NCI-H2029 (cell line): ENCODE results near the gene PMM2.

Experiments
- DNase-seq: peaks from one replicate; lab custom pipeline; 2025; lab: John Stamatoyannopoulos, UW

The PMM2 gene

DNA sequence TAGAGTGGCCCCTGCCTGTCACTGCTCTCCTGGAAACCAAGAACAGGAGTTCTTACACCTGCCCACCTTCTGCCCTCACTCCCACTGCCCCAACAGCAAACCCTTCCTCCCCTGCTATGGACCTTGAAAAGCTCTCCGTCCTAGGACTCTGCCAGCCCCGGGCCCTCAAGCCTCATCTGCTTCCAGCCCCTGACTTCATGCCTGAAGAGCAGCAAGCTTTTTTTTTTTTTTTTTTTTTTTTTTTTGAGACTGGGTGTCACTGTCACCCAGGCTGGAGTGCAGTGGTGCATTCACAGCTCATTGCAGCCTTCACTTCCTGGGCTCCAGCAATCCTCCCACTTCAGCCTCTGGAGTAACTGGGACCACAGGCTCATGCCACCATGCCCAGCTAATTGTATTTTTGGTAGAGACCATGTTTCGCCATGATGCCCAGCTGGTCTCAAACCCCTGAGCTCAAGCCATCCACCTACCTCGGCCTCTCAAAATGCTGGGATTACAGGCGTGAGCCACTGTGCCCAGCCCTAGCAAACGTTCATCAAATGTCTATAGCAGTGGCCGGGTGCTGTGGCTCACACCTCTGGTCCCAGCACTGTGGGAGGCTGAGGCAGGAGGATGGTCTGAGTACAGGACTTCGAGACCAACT, 54.2 kb downstream of the PMM2 start:
- DNase-seq: no peak

DNA sequence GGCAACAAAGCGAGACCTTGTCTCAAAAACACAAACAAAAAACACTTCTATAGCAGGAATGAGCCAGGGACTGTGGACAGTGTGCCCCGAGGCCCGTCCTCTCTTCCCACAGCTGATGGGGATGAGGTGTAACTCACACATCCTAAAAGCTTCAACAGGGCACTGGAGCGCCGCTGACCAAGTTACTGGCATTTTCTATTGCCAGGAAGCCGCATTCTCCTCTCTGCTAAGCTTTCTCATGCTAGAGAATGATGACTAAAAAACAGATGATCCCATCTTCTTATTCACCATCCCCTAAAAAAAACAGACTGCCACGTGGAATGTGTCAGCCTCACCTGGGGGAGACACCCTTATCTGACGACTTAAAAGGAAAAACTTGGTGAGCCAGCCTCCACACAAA, 54.9 kb downstream of the PMM2 start:
- no peak for DNase-seq

DNA sequence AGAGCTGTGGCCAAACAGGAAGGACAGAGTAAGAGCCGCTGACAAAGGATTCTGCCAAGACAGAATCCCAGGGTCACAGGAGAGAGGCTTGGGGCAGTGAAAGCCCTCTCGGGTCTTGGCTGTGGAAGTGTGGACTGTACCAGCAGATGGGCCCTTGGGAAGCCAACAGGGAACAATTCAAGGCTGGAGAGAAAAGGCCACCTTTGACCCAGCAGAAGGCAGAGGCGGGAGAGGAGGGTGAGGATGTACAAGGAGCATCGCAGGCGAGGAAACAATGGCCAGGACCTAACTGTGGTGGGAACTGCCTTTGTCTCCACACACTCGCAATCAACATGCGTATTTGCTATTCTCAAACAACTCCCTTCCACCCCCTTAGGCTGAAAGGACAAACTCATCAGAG, 55.5 kb downstream of the PMM2 start:
- DNase-seq: no peak

DNA sequence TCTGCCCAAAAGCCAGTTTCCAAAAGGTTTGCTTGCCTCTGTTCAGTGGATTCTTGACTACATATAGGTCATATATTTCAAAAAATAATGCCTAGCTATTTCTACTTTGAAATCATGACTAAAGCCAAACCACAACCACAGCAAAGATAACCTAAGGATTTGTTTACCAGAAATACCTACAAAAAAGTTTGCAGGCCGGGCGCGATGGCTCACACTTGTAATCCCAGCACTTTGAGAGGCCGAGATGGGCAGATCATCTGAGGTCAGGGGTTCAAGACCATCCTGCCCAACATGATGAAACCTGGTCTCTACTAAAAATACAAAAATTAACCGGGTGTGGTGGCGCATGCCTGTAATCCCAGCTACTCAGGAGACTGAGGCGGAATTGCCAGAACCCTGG, 56.0 kb downstream of the PMM2 start:
- DNase-seq: no peak

DNA sequence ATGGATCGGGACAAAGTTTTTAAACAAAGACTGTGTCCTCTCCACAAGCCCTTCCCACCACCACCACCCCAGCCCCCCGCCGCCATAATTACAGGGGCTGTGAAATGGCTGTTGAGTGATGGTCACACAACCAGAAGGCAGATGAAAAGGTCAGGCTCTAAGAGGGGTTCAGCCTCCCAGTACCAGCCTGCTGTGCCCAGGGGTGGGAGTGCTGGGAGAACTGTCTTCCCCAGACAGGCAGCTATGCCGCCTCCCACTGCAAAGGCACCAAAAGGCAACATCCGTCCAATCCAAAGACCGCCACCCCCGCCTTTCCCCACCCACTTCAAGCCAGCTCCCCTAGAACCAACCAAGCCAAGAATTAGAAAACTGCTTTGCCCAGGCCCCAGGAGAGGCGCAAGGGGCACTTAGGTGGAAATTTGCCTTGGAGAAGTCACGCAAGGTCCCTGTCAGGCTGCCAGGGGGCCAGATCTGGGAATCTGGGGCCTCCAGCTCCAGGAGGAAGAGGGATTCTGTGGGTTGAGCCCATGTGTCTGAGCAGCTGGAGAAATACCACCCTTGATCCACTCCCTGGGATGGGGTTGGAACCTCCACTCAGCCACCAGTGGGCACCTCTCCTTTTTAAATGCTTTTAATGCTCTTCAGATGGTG, 56.8 kb downstream of the PMM2 start:
- DNase-seq: no peak

DNA sequence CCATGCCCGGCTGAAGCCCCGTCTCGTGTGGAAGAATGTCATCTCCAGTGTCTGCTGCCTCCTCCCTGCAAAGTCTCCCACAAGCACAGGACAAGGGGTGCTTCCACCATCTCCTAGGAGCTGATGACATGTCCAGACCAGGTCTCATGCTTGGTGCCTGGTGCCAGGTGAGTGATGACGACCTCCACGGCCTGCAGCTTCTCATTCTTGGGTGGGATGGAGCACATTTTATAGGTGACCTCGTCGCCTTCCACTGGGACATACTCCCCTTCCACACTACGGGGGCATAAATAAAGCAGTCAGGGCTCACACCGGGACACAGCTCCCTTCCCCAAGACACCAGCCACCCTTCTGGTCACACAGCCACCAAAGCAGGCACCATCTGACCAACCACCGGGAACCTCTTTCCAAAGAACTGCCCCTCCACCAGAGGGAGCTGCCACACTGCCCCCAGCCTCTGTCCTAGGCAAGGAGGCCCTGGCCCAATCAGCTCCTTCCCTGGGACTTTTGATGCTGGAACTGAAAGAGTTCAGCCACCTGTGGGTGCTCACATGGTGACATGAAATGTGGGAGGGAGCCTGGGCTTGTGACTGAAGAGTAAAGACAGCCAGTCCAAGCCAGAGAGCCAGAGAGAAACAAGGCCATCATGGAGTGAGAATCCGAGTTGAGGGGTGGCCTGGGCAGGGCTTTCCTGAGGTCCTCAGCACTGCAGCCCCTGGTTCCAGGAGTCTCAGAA, 57.6 kb downstream of the PMM2 start:
- DNase-seq: no peak

DNA sequence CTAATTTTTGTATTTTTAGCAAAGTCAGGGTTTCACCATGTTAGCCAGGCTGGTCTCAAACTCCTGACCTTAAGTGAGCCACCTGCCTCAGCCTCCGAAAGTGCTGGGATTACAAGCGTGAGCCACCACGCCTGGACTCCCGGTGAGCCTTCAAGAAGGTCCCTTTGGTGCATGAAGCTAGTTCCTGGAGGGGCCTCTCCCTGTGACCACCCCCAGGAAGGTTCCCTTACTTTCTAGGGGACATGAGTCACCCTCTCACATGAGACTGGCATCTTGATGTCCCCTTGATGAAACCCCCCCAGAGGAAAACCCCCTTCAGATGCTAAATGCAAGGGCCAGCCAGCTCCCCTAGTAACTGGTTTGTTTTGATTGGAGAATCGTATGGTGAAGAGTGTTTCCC, 58.3 kb downstream of the PMM2 start:
- DNase-seq: no peak

DNA sequence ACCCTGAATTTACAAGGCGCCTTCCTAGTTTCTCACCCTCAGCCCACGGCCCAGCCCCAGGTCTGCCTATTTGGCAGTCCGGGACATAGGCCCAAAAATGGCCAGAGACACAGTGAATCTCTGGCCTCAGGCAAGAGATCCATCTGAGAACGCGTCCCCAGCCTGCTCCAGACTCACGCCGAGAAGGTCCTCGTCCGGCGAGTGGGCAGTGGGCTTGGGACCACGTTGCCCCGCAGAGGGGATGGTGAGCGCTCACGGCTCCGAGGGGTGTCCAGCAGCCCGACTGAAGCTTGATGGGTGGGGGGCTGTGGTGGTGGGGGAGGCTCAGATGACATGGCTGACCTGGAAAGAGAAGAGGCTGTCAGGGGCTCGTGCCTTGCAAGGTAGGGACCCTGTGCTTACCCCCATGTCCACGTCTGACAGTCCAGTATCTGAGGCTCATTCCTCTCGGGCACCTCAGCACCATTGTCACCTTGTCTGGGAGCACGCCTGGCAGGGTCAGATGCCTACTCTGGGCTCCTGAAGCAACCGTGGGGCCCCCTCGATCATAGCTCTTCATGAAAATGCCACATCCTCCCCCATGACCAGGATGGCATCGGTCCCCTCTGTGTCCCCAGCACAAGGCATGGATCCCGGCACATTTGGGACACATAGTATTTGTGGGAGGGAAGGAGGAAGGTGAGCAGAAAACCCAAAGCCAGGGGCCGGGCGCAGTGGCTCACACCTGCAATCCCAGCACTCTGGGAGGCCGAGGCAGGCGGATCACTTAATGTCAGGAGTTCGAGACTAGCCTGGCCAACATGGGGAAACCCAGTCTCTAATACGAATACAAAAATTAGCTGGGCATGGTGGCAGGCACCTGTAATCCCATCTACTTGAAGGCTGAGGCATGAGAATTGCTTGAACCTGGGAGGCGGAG, 61.6 kb downstream of the PMM2 start:
- no peak for DNase-seq

DNA sequence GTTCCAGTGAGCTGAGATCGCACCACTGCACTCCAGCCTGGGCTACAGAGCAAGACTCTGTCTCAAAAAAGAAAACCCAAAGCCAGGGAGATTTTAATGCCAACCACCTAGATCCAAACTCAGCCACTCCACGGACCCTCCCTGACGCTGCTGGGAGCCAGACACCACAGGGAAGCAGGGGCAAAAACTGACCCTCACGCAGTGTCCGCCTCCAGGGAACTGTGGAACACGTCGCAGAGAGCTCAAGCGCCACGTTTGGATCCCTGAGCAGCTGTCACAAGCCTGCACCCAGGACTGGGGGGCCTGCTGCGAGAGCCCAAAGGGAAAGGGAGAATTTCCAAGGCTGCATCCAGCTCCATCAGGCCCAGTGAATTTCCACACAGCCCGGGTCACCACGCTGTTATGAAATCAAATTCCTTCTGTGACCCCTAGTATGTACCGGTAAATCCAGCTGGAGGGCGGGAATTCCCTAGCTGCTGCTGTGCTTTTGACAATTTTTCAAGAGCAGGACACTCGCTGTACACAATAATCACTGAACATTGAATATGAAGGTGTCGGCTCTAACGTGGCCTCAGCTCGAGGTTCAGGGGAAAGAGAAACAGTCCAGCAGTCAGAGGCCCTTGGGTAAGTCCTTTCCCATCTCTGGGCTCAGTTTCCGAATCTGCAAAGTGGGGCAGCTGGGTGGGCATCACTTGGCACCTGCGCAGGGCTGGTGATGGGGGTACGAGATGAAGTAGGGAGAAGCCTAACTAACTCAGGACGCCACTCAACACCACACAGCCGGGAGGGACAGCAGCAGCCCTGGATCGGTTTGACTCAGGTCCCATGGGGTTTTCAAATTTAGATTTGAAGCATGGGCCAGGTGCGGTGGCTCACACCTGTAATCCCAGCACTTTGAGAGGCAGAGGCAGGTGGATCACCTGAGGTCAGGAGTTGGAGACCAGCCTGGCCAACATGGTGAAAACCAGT, 62.6 kb downstream of the PMM2 start:
- no peak for DNase-seq

DNA sequence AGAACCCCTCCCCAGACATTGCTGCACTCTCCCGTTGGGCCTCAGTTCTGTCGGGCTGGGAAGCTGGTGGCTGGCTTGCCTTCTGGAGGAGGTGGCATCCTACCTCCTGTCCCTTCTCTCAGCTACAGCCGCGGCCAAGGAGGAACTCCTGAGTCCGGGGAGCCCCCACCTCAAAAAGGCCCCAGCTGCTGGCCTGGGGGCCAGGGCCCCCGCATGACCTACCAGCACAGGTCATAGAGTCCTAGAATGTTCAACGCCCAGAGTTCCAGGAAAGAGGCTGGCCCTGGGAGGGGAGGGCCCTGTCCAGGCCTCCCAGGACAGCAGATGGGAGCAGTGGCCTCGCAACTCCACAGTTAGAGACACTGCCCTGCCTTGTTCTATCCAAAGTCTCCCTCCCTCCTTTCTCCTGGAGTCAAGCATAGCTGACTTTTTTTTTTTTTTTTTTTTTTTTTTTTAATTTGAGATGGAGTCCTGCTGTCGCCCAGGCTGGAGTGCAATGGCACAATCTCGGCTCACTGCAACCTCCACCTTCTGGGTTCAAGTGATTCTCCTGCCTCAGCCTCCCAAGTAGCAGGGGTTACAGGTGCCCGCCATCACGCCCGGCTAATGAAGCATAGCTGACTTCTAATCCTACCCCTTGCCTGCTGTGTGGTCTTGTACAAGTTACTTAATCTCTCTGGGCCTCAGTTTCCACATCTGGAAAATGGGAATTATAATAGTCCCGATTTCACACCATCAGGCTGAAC, 64.1 kb downstream of the PMM2 start:
- DNase-seq: no peak

DNA sequence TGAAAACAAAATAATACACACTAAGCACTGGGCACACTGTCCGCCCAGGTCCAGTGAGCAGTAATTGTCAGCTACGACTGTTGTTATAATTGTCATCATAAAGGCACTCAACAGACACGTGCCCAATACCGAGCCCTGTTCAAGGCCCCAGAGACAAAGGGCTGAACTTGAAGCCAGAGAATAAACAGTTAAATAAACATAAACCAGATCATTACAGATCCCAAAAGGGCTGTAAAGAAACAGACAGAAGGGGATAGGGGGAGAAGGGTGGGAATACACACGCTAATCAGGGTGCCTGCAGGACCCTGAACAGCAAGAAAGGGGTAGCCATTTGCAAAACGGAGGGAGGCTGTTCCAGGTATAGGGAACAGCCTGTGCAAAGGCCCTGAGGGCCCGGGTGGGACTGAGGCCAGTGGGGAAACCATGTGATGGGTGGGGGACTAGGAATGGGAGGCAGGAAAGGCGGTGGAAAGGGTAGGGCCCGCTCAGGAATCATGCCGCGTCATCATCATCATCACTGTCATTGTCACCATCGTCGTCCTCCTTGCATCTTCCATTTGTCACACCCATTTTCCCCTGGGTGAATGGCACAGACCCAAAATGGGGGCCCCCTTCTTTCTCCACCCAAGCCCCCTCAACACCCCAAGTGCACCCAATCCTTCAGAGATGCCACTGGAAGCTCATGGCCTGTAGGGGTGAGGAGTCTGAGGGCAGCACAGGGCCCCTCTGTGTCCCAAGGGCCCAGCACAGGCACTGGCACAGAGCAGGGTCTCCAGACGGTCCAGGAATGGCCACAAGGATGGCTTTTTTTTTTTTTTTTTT, 64.9 kb downstream of the PMM2 start:
- DNase-seq: no peak

DNA sequence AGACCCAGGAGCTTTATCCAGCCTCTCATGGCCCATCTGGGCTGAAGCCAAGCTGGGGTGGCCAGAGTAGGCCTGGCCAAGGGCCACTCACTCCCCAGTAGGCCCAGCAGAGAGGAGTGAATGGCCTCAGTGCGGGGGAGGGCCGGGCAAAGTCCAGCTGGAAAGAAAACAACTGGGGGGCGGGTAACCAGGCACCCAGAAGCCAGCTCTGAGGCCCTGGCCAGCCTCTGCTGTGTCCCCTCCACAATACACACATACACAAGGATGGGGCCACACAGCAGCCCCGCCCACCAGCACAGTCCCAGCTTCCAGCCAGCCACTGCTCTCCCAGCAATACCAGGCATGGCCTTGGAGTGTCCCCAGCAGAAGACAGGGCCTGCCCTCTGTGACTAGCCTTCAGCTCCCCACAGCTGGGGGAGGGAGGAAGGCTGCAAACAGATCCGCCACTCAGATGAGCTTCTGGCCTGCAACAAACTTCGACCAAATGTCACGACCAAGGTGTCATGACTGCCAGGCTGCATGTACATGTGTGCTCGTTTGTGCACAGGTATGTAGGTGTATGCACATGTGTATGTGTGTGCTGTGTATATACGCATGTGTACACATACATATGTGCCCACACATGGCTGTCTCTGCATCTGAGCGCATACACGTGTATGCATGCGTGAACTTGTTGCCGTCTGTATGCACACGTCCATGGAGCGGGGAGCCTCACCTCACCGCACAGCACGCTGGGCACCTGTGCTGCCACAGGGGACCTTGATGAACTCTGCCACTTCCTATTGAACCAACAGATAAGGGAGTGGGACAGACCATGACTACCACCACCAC, 66.2 kb downstream of the PMM2 start:
- no peak for DNase-seq

DNA sequence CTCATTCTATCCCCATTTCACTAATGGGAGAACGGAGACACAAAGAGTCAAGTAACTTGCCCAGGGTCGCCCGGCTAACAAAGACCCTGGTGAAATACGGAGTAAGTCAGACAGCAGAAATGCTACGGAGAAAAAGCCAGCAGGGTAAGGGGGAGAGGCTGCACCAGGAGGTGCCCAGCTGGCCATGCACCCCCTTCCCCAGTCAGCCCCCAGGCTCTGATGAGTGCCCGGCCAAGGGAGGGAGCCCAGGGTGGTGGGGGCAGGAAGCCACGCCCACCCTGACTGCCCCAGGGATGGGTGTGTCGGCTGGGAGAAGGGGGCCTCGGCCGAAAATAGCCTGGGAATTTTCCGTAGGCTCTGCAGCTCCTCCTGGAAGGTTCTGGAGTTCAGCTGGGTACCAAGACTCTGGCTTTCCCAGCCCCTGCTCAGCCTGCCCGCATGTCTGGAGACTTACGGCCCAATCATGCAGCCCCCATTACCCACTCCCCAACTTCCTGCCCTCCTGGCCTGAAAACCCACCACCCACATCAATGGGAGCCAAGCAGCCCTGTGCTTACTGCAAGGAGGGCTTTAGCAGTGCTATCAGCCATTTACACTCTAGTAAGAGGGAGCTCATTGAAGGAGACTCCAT, 67.0 kb downstream of the PMM2 start:
- no peak for DNase-seq

DNA sequence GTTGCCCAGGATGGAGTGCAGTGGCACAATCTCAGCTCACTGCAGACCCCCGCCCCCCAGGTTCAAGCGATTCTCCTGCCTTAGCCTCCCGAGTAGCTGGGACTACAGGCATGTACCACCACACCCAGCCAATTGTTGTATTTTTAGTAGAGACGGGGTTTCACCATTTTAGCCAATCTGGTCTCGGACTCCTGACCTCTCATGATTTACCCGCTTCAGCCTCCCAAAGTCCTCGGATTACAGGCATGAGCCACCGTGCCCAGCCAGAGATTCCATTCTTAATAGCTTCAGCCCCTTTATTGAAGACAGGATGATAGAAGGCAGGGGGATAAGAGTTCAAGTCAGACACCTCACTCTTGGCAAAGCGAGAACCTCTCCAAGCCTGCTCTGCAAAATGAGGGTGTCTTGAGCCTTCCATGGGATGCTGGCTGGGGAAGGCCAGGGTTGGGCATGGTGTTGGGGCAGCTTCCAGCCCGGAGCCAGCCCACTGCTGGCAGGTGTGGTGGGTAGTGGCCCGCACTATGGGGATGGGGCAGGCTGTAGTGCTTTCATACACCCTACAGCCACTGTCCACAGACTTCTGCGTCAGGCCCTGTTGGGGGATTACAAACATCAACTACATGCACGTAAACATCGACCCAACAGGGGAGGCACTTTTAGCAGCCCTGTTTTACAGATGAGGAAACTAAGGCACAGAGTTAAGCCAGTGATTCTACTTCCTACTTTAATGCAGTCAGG, 67.7 kb downstream of the PMM2 start:
- no peak for DNase-seq

DNA sequence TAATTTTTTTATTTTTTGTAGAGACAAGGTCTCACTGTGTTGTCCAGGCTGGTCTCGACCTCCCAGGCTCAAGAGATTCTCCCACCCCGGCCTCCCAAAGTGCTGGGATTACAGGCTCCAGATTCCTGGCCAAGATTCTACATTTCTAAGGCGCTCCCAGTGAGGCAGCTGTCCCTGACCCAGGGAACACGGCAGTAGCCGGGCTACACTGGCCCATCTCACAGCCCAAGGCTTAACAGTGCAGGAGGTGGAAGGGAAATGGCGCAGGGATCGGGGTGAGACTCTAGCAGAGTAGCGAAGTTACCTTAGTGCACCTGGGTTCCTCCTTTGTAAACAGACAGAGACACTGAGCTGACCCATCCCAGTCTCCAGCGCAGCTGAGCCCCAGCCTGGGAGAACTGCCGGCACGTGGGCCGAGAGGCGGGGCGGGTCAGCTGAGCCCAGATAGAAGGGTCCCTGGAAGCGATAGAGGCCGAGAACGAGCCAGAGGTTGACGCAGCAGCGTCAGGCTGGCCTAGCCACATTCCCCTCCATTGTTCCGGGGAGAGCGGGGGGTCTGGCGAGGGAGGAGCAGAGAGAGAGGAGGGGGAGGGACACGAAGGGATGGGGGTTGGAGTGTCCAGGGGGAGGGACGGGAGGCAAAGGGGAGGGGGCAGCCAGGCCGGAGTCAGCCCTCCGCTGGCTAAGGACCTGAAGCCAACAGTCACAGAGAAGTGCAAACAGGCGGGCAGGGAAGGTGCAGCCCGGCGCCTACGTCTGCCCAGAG, 68.7 kb downstream of the PMM2 start:
- DNase-seq: no peak

DNA sequence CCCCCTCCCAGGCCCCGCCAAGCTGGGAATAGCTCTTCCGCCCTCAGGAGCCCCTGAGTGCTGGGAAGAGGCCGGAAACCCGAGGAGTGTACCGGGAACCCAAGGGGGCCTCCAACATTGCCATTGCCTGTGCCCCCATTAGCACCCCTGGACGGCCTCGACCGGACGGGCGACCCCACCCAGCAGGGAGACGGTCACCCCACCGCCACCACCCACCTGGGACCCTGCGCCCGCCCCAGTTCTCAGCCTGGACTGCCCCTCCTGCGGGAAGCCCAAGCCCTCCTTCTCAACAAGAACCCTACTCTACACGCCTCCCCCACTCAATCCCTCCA, 69.2 kb downstream of the PMM2 start:
- no peak for DNase-seq
